ENCODE data around the gene AJM1.

The AJM1 gene

GRCh38 chr9:136808806-136809158 is 33.5 kb upstream of the AJM1 start:
- no peaks in the 10 kb centered on the region for H3K27me3 ChIP-seq (ENCODE audit: control insufficient read depth, insufficient read depth, low read length)
- H3K36me3 ChIP-seq (ENCODE audit: control insufficient read depth, insufficient read depth, low read length) = peaks cover 31% of the 10 kb centered on the region
- H3K9ac ChIP-seq (ENCODE audit: low read depth, low read length) = peak overlapping the region; percentile 85
- peak overlapping the region; percentile 89 for H3K27ac ChIP-seq (ENCODE audit: low read depth, low read length)
- peaks cover 9% of the 10 kb centered on the region; the same call in 1 of the 2 replicates for H3K4me1 ChIP-seq (ENCODE audit: control insufficient read depth, insufficient read depth, low read length)
- no peaks in the 10 kb centered on the region for H3K9me3 ChIP-seq (ENCODE audit: control insufficient read depth, insufficient read depth, low read length)
- H3K4me3 ChIP-seq (ENCODE audit: low read depth, low read length) = peak overlapping the region; percentile 85

GRCh38 chr9:136814725-136815421 is 27.4 kb upstream of the AJM1 start:
- H3K27ac ChIP-seq (ENCODE audit: low read depth, low read length) = no peak overlapping the region
- H3K9me3 ChIP-seq (ENCODE audit: control insufficient read depth, insufficient read depth, low read length) = no peaks in the 10 kb centered on the region
- no peaks in the 10 kb centered on the region for H3K27me3 ChIP-seq (ENCODE audit: control insufficient read depth, insufficient read depth, low read length)
- peaks cover 39% of the 10 kb centered on the region for H3K36me3 ChIP-seq (ENCODE audit: control insufficient read depth, insufficient read depth, low read length)
- H3K4me1 ChIP-seq (ENCODE audit: control insufficient read depth, insufficient read depth, low read length) = peaks cover 4% of the 10 kb centered on the region; the same call in 1 of the 2 replicates
- no peak overlapping the region for H3K9ac ChIP-seq (ENCODE audit: low read depth, low read length)
- no peak overlapping the region for H3K4me3 ChIP-seq (ENCODE audit: low read depth, low read length)

- no peaks in the 10 kb centered on the region for H3K4me1 ChIP-seq (ENCODE audit: control insufficient read depth, insufficient read depth, low read length)
- H3K27me3 ChIP-seq (ENCODE audit: control insufficient read depth, insufficient read depth, low read length) = no peaks in the 10 kb centered on the region
- H3K27ac ChIP-seq (ENCODE audit: low read depth, low read length) = no peak overlapping the region
- peaks cover 35% of the 10 kb centered on the region for H3K36me3 ChIP-seq (ENCODE audit: control insufficient read depth, insufficient read depth, low read length)
- H3K9me3 ChIP-seq (ENCODE audit: control insufficient read depth, insufficient read depth, low read length) = no peaks in the 10 kb centered on the region
- H3K4me3 ChIP-seq (ENCODE audit: low read depth, low read length) = no peak overlapping the region
- H3K9ac ChIP-seq (ENCODE audit: low read depth, low read length) = no peak overlapping the region
Observed at GRCh38 chr9:136815422-136815782, 26.9 kb upstream of the AJM1 start.

GRCh38 chr9:136820971-136821825 is 21.1 kb upstream of the AJM1 start:
- Histone ChIP-seq H3K36me3 (ENCODE audit: control insufficient read depth, insufficient read depth, low read length) (peaks cover 28% of the 10 kb centered on the region), H3K4me1 (ENCODE audit: control insufficient read depth, insufficient read depth, low read length) (no peaks in the 10 kb centered on the region), H3K27me3 (ENCODE audit: control insufficient read depth, insufficient read depth, low read length) (no peaks in the 10 kb centered on the region), H3K4me3 (ENCODE audit: low read depth, low read length) (peak overlapping the region; percentile 64), H3K27ac (ENCODE audit: low read depth, low read length) (no peak overlapping the region), H3K9ac (ENCODE audit: low read depth, low read length) (no peak overlapping the region; the same call in 1 of the 2 replicates), H3K9me3 (ENCODE audit: control insufficient read depth, insufficient read depth, low read length) (no peaks in the 10 kb centered on the region)

GRCh38 chr9:136821826-136822544 is 20.3 kb upstream of the AJM1 start:
- no peaks in the 10 kb centered on the region for H3K27me3 ChIP-seq (ENCODE audit: control insufficient read depth, insufficient read depth, low read length)
- H3K9ac ChIP-seq (ENCODE audit: low read depth, low read length) = no peak overlapping the region
- H3K4me3 ChIP-seq (ENCODE audit: low read depth, low read length) = peak overlapping the region; percentile 64; the same call in 1 of the 2 replicates
- H3K4me1 ChIP-seq (ENCODE audit: control insufficient read depth, insufficient read depth, low read length) = no peaks in the 10 kb centered on the region
- H3K36me3 ChIP-seq (ENCODE audit: control insufficient read depth, insufficient read depth, low read length) = peaks cover 36% of the 10 kb centered on the region
- no peaks in the 10 kb centered on the region for H3K9me3 ChIP-seq (ENCODE audit: control insufficient read depth, insufficient read depth, low read length)
- no peak overlapping the region for H3K27ac ChIP-seq (ENCODE audit: low read depth, low read length)

- Histone ChIP-seq H3K4me1 (ENCODE audit: control insufficient read depth, insufficient read depth, low read length) (no peaks in the 10 kb centered on the region), H3K27ac (ENCODE audit: low read depth, low read length) (no peak overlapping the region), H3K4me3 (ENCODE audit: low read depth, low read length) (no peak overlapping the region), H3K9ac (ENCODE audit: low read depth, low read length) (no peak overlapping the region), H3K27me3 (ENCODE audit: control insufficient read depth, insufficient read depth, low read length) (no peaks in the 10 kb centered on the region), H3K9me3 (ENCODE audit: control insufficient read depth, insufficient read depth, low read length) (no peaks in the 10 kb centered on the region), H3K36me3 (ENCODE audit: control insufficient read depth, insufficient read depth, low read length) (peaks cover 47% of the 10 kb centered on the region)
Observed at GRCh38 chr9:136823136-136824046, 18.9 kb upstream of the AJM1 start.

GRCh38 chr9:136824496-136825225 is 17.6 kb upstream of the AJM1 start:
- Histone ChIP-seq H3K36me3 (ENCODE audit: control insufficient read depth, insufficient read depth, low read length) (peaks cover 60% of the 10 kb centered on the region), H3K9me3 (ENCODE audit: control insufficient read depth, insufficient read depth, low read length) (no peaks in the 10 kb centered on the region), H3K4me3 (ENCODE audit: low read depth, low read length) (no peak overlapping the region), H3K4me1 (ENCODE audit: control insufficient read depth, insufficient read depth, low read length) (no peaks in the 10 kb centered on the region), H3K27ac (ENCODE audit: low read depth, low read length) (no peak overlapping the region), H3K9ac (ENCODE audit: low read depth, low read length) (no peak overlapping the region), H3K27me3 (ENCODE audit: control insufficient read depth, insufficient read depth, low read length) (no peaks in the 10 kb centered on the region)

- H3K27me3 ChIP-seq (ENCODE audit: control insufficient read depth, insufficient read depth, low read length) = no peaks in the 10 kb centered on the region
- no peak overlapping the region for H3K27ac ChIP-seq (ENCODE audit: low read depth, low read length)
- H3K9me3 ChIP-seq (ENCODE audit: control insufficient read depth, insufficient read depth, low read length) = no peaks in the 10 kb centered on the region
- H3K4me1 ChIP-seq (ENCODE audit: control insufficient read depth, insufficient read depth, low read length) = no peaks in the 10 kb centered on the region
- H3K9ac ChIP-seq (ENCODE audit: low read depth, low read length) = no peak overlapping the region
- H3K4me3 ChIP-seq (ENCODE audit: low read depth, low read length) = no peak overlapping the region
- H3K36me3 ChIP-seq (ENCODE audit: control insufficient read depth, insufficient read depth, low read length) = peaks cover 69% of the 10 kb centered on the region
Observed at GRCh38 chr9:136825295-136826187, 16.7 kb upstream of the AJM1 start.

GRCh38 chr9:136826188-136826541 is 16.1 kb upstream of the AJM1 start:
- no peak overlapping the region for H3K9ac ChIP-seq (ENCODE audit: low read depth, low read length)
- peaks cover 75% of the 10 kb centered on the region for H3K36me3 ChIP-seq (ENCODE audit: control insufficient read depth, insufficient read depth, low read length)
- H3K4me1 ChIP-seq (ENCODE audit: control insufficient read depth, insufficient read depth, low read length) = no peaks in the 10 kb centered on the region

More at GRCh38 chr9:136826188-136826541, 16.1 kb upstream of the AJM1 start:
- H3K4me3 ChIP-seq (ENCODE audit: low read depth, low read length) = no peak overlapping the region
- no peaks in the 10 kb centered on the region for H3K9me3 ChIP-seq (ENCODE audit: control insufficient read depth, insufficient read depth, low read length)
- no peak overlapping the region for H3K27ac ChIP-seq (ENCODE audit: low read depth, low read length)
- H3K27me3 ChIP-seq (ENCODE audit: control insufficient read depth, insufficient read depth, low read length) = no peaks in the 10 kb centered on the region

Data from HUES48 (cell line).